IMR-90 (cell line): Measurements from ENCODE around the gene VAT1.

Experiments
- CHD1 ChIP-seq: IDR thresholded peaks from 2 replicates; pipeline ENCODE4 v1.6.1; 2012; ENCODE audit warnings: low read depth, low read length, improper control_type of control experiment
- MAZ ChIP-seq: IDR thresholded peaks from 2 replicates; pipeline ENCODE4 v1.6.1; 2012; ENCODE audit warnings: low read depth, mild to moderate bottlenecking, low read length, improper control_type of control experiment, moderate library complexity, borderline replicate concordance
- NFE2L2 ChIP-seq: fragments of 150-350 bp; IDR thresholded peaks from 2 replicates; pipeline ENCODE4 v1.6.1; 2016; ENCODE audit warnings: low read depth, mild to moderate bottlenecking, low read length
- POLR2A ChIP-seq: IDR thresholded peaks from 2 replicates; pipeline ENCODE4 v1.6.1; 2012; ENCODE audit warnings: mild to moderate bottlenecking, low read depth, low read length
- RCOR1 ChIP-seq: IDR thresholded peaks from 2 replicates; pipeline ENCODE4 v1.6.1; 2012; ENCODE audit warnings: mild to moderate bottlenecking, low read length, improper control_type of control experiment; ENCODE audit not compliant: insufficient replicate concordance
- TF ChIP-seq, protein P1 (sequence below): conservative IDR thresholded peaks from 2 replicates; pipeline ENCODE4 v1.5.1; 2012; ENCODE audit warnings: mild to moderate bottlenecking, low read depth, low read length, improper control_type of control experiment
- TF ChIP-seq, protein P2 (sequence below): fragments of 150-350 bp; IDR thresholded peaks from 2 replicates; pipeline ENCODE4 v1.6.1; 2017; ENCODE audit warnings: mild to moderate bottlenecking, antibody characterized with exemption, low read length, low read depth

- TF ChIP-seq, protein P1, sequence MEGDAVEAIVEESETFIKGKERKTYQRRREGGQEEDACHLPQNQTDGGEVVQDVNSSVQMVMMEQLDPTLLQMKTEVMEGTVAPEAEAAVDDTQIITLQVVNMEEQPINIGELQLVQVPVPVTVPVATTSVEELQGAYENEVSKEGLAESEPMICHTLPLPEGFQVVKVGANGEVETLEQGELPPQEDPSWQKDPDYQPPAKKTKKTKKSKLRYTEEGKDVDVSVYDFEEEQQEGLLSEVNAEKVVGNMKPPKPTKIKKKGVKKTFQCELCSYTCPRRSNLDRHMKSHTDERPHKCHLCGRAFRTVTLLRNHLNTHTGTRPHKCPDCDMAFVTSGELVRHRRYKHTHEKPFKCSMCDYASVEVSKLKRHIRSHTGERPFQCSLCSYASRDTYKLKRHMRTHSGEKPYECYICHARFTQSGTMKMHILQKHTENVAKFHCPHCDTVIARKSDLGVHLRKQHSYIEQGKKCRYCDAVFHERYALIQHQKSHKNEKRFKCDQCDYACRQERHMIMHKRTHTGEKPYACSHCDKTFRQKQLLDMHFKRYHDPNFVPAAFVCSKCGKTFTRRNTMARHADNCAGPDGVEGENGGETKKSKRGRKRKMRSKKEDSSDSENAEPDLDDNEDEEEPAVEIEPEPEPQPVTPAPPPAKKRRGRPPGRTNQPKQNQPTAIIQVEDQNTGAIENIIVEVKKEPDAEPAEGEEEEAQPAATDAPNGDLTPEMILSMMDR, result no peak
- TF ChIP-seq, protein P2, sequence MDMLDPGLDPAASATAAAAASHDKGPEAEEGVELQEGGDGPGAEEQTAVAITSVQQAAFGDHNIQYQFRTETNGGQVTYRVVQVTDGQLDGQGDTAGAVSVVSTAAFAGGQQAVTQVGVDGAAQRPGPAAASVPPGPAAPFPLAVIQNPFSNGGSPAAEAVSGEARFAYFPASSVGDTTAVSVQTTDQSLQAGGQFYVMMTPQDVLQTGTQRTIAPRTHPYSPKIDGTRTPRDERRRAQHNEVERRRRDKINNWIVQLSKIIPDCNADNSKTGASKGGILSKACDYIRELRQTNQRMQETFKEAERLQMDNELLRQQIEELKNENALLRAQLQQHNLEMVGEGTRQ, result no peak
- TF ChIP-seq RCOR1 (no peak), POLR2A (no peak), NFE2L2 (no peak), CHD1 (no peak), MAZ (no peak)
These were observed 47.2 kb upstream of the VAT1 start for GRCh38 chr17:43069368-43069898.
